ENCODE measurements around the gene INPP5A.
"Not testable (repeated sequence)": the region's sequence is repeated elsewhere in the genome, so short reads cannot be mapped to it uniquely, and the experiment has no call there.

Gene INPP5A

GRCh38 chr10:132599023-132599618 lies 61.5 kb downstream of the INPP5A start:
- DNase-seq (ENCODE audit: low spot score), result not testable (repeated sequence)

DNA sequence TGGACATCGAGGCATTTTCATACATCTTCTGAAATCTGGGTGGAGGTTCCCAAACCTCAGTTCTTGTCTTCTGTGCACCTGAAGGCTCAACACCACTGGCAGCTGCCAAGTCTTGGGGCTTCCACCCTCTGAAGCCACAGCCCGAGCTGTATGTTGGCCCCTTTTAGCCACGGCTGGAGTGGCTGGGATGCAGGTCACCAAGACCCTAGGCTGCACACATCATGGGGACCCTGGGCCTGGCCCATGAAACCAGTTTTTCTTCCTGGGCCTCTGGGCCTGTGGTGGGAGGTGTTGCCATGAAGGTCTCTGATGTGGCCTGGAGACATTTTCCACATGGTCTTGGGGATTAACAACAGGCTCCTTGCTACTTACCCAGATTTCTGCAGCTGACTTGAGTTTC lies 62.1 kb downstream of the INPP5A start:
- DNase-seq (ENCODE audit: low spot score), result no peak

GRCh38 chr10:132600416-132600815 lies 62.8 kb downstream of the INPP5A start:
- DNase-seq (ENCODE audit: low spot score), result no peak

- no peak for DNase-seq (ENCODE audit: low spot score)
These were observed 64.0 kb downstream of the INPP5A start for GRCh38 chr10:132601567-132601966.

DNA sequence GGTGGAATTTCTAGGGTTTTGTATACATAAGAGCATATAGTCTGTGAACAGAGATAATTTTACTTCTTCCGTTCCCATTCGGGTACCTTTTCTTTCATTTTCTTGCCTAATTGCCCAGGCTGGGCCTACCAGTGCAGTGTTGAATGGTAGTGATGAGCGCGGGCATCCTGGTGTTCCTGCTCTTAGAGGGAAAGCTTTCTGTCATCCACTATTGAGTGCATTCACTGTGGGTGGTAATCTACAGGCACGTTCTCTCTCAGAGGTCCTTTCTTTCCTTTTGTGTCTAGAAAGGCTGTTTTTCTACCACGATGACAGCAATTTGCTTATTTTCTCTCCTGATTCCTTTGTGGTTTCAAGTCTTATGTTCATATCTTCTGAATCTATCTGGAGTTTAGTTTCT lies 65.0 kb downstream of the INPP5A start:
- no peak for DNase-seq (ENCODE audit: low spot score)

DNA sequence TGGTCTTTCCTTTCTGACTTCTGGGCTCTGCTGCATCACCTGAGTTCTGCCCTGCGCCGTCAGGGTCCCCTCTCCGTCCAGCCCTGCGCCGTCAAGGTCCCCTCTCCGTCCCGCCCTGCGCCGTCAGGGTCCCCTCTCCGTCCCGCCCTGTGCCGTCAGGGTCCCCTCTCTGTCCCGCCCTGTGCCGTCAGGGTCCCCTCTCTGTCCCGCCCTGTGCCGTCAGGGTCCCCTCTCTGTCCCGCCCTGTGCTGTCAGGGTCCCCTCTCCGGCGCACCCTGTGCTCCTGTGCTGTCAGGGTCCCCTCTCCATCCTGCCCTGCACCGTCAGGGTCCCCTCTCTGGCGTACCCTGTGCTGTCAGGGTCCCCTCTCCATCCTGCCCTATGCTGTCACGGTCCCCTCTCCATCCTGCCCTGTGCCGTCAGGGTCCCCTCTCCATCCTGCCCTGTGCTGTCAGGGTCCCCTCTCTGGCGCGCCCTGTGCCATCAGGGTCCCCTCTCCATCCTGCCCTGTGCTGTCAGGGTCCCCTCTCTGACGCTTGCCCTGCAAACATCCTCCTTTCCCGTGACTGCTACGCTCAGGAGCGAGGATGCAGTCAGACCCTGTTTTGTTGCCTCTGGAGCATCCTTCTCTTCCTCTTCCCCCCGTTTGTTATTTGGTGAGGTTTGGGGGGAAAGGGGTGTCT lies 66.4 kb downstream of the INPP5A start:
- DNase-seq (ENCODE audit: low spot score), result no peak

DNA sequence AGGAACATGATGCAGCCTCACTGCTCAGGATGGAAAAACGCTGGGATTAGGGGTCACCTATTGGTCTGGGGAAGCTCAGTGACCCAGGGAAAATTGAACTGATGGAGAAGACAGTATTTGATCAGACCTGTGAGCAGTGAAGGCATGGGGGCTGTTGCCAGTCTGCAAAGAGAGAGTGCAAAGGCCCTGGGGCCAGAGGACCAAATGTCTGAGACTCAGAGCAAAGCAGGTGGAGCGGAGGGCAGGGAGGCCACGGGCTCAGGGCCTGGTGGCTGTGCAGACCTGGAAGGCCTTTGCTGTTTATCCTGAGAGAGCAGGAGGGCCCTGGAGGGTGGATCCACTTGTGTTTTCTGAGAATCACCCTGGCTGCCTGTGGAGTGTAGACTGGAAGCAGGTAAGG lies 67.1 kb downstream of the INPP5A start:
- no peak for DNase-seq (ENCODE audit: low spot score)

GRCh38 chr10:132605390-132605789 lies 67.8 kb downstream of the INPP5A start:
- DNase-seq (ENCODE audit: low spot score), result no peak

- no peak for DNase-seq (ENCODE audit: low spot score)
These were observed 68.5 kb downstream of the INPP5A start for GRCh38 chr10:132606031-132606491.

DNA sequence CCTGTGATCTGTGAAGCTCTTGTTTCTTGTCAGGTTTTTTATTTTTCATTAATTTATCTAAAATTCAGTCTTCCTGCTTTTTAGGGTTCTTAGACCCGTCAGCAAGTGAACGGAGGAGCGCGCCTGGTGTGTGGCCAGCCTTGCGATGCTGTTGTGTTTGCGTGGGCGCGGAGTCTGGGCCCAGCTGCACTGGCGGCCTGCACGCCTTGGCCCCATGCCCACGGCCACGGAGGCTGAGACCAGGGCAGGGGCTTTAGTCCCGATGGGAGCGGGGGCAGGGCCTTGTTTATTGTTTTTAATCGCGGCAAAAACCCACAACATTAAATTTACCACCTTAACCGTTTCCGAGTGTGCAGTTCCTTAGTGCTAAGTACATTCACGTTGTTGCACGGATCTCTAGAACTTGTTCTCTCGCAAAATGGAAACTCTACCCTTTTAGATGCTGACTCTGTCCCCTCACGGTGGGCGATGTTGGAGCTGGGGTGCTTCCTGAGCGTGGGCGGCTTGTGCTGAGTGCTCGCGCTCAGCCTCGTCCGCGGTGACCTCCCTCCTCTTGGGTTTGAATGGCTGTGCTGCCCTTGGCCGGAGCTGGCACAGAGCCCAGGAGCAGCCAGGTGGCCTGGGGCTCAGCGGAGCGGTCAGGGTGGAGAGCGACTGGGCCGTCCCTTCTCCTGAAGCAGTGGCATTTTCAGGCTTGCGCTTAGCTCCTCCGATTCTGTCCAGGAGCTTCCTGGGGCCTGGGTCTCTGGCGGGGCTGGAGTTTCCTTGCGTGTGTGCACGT lies 69.1 kb downstream of the INPP5A start:
- DNase-seq (ENCODE audit: low spot score), result peak; percentile 80

- DNase-seq (ENCODE audit: low spot score), result no peak
These were observed 69.9 kb downstream of the INPP5A start for GRCh38 chr10:132607491-132607890.

DNA sequence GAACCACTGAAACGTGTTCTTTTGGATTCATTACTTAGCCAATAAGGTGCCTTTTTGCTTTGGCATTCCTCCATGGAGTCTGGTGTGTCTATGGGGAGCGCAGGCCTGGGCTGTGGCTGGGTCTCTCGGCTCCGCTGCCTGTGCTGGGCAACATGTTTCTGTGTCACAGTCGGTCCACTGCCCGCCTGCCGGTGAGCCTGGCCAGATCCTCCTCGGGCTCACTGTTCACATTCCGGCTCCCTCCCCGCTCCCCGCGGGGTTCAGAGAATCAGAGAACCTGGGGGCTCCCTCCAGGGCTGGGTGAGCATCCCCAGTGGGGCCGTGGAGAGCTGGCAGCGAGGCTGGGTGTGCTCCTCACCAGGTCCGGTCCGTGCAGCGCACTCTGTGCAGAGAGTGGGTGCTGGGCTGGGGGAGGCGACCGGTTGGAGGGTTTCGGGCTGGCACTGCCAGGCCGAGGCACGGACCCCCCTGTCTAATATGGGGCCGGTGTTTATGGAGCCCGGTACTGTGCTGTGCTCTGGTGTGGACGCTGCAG lies 70.4 kb downstream of the INPP5A start:
- no peak for DNase-seq (ENCODE audit: low spot score)

GRCh38 chr10:132608511-132609195 lies 71.1 kb downstream of the INPP5A start:
- DNase-seq (ENCODE audit: low spot score), result no peak

DNA sequence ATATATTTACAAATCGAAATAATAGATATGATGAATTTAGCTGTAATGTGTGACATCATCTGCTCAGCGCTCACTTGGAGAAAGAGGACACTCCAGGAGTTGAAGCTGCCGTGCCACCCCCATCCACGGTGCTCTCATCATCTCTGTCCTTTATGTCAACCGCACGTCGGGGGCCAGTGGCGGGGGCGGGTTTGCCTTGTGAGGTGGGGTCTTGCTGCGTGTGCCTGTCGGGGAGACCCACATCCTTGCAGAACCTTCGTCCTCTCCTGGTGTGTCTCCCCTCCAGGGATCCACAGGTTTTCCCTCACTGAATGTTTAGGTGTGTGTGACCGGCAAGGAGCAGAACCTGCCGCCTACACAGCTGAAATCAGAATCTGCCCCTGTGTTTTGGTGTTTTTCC lies 71.6 kb downstream of the INPP5A start:
- DNase-seq (ENCODE audit: low spot score), result no peak

GRCh38 chr10:132610071-132610701 lies 72.6 kb downstream of the INPP5A start:
- DNase-seq (ENCODE audit: low spot score), result no peak

DNA sequence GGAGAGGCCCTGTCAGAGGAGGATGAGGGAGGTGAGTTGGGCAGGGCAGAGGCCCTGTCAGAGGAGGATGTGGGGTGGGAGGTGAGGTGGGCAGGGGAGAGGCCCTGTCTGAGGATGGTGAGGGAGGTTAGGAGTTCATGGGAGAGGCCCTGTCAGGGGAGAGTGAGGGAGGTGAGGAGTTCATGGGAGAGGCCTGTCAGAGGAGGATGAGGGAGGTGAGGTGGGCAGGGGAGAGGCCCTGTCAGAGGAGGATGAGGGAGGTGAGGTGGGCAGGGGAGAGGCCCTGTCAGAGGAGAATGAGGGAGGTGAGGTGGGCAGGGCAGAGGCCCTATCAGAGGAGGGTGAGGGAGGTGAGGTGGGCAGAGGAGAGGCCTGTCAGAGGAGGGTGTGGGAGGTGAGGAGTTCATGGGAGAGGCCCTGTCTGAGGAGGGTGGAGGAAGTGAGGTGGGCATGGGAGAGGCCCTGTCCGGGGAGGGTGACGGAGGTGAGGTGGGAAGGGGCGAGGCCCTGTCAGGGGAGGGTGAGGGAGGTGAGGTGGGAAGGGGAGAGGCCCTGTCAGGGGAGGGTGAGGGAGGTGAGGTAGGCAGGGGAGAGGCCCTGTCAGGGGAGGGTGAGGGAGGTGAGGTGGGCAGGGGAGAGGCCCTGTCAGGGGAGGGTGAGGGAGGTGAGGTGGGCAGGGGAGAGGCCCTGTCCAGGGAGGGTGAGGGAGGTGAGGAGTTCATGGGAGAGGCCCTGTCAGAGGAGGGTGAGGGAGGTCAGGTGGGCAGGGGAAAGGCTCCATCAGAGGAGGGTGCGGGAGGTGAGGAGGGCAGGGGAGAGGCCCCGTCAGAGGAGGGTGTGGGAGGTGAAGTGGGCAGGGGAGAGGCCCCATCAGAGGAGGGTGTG lies 73.7 kb downstream of the INPP5A start:
- no peak for DNase-seq (ENCODE audit: low spot score)

DNA sequence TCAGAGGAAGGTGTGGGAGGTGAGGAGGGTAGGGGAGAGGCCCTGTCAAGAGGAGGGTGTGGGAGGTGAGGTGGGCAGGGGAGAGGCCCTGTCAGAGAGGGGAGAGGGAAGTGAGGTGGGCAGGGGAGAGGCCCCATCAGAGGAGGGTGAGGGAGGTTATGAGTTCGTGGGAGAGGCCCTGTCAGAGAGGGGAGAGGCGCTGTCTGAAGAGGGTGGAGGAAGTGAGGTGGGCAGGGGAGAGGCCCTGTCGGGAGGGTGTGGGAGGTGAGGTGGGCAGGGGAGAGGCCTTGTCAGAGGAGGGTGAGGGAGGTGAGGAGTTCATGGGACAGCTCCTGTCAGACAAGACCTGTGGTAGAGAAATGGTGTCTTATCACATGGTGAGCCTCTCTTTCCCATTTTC lies 74.4 kb downstream of the INPP5A start:
- no peak for DNase-seq (ENCODE audit: low spot score)

DNA sequence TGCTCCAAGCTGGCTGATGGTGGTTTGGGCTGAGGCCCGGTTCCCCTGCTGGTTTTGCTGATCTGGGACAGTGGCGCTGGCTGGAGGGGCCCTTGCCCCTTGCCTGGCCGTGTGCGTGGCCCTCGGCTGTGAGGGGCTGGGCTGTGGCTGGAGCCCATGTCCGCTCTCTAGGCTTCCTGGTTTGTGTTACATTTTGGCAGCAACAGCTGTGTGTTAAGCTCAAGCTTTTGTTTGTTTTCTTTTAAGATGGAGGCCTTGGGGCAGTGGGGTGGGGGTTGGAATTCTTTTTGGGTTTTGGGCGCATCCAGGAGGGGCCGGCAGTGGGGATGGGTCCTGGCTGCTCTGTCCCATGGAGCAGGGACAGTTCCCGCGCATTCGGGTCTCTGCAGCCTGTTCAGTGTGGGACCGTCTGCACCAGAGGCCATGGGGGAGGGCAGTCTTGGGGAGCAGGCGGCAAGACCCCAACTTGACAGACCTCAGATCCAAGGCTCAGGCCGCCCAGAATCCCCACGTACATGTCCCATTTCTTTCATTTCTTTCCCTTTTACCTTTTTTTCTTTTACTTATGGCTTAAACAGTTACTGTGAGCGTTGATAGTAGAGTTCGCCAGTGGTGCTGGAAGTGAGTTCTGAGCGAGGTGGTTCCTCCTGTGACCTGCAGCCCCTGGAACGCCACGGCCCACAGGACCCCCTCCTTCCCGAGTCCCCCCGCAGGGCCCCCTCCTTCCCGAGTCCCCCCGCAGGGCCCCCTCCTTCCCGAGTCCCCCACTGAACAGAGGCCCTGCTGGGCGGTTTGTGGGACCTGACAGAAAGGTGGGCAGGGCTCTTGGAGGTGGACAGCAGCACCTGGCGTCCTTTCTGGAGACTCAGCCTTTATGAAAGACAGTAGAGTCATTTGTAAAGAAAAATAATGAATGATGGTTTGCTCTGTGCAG lies 75.3 kb downstream of the INPP5A start:
- no peak for DNase-seq (ENCODE audit: low spot score)

DNA sequence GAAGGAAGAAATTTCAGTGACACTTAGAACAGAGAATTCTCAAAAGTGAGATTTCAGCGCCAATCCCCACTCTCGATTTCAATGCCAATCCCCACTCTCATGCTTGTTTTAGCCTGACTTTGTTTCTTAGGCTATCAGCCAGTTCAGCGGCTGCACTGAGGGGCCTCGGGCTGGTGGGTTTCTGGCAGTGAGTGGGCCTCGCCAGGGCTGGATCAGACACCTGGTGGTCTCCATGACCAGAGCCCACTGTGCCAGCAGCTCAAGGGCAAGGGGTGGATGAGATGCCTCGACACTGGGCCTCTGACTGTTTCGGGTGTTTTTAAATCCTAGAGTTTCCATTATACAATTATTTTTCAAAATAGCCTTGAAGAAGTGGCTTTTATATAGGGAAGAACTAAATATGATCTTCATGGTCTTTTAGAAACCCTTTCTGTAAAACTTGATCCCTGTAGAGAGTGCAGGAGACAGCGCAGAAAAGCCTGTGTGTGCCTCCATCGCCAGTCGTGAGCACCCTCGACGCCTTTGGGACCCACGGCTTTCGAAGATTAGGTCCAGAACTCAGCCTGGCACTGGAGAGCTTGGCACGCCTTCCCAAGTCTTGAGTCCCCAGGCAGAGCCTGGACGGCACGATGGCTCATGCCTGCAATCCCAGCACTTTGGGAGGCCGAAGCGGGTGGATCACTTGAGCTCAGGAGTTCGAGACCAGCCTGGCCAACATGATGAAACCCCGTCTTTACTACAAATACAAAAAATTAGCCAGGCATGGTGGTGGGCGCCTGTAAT lies 76.2 kb downstream of the INPP5A start:
- no peak for DNase-seq (ENCODE audit: low spot score)
